HG03460 (cell line): ENCODE data around the gene IL3.

Experiments used
- ATAC-seq: cut with Tn5 transposase; IDR thresholded peaks from one replicate; pipeline ENCODE4 v1.9.1; 2021; ENCODE audit not compliant: unreplicated experiment

Gene IL3

GRCh38 chr5:132056610-132057497, 3.6 kb upstream of the IL3 start:
- ATAC-seq = no peak

GRCh38 chr5:132057498-132058255, 2.8 kb upstream of the IL3 start:
- no peak for ATAC-seq

GRCh38 chr5:132058646-132059042, 1.8 kb upstream of the IL3 start:
- no peak for ATAC-seq

- no peak for ATAC-seq
Measured at GRCh38 chr5:132059043-132059695, 1.3 kb upstream of the IL3 start.

- ATAC-seq = no peak
Measured at GRCh38 chr5:132059696-132060500, 557 bp upstream of the IL3 start.

- ATAC-seq = peak; percentile 45
Measured at GRCh38 chr5:132063090-132063911, 2.8 kb downstream of the IL3 start.

GRCh38 chr5:132064140-132064539, 3.7 kb downstream of the IL3 start:
- no peak for ATAC-seq

GRCh38 chr5:132064738-132065331, 4.4 kb downstream of the IL3 start:
- peak; percentile 54 for ATAC-seq

- ATAC-seq = peak; percentile 51
Measured at GRCh38 chr5:132065351-132065937, 5.0 kb downstream of the IL3 start.

GRCh38 chr5:132065951-132066701, 5.7 kb downstream of the IL3 start:
- no peak for ATAC-seq

- no peak for ATAC-seq
Measured at GRCh38 chr5:132066871-132067270, 6.4 kb downstream of the IL3 start.

GRCh38 chr5:132067451-132067850, 7.0 kb downstream of the IL3 start:
- no peak for ATAC-seq

GRCh38 chr5:132067941-132068808, 7.7 kb downstream of the IL3 start:
- no peak for ATAC-seq

GRCh38 chr5:132069561-132069960, 9.1 kb downstream of the IL3 start:
- no peak for ATAC-seq

- ATAC-seq = no peak
Measured at GRCh38 chr5:132069994-132070393, 9.5 kb downstream of the IL3 start.

GRCh38 chr5:132070460-132071337, 10.2 kb downstream of the IL3 start:
- no peak for ATAC-seq

GRCh38 chr5:132071338-132071707, 10.9 kb downstream of the IL3 start:
- no peak for ATAC-seq
